ENCODE results near the gene SSTR3. TPM values are rescaled to one million over a fixed set of nuclear protein-coding genes. Genes with fewer than 3 reads are reported as not detected.

The SSTR3 gene
- total and polyA plus RNA-seq, 2 of the 4 experiments (the other 2 are of a cell fraction) = under 0.01 to 0.07 TPM

DNA sequence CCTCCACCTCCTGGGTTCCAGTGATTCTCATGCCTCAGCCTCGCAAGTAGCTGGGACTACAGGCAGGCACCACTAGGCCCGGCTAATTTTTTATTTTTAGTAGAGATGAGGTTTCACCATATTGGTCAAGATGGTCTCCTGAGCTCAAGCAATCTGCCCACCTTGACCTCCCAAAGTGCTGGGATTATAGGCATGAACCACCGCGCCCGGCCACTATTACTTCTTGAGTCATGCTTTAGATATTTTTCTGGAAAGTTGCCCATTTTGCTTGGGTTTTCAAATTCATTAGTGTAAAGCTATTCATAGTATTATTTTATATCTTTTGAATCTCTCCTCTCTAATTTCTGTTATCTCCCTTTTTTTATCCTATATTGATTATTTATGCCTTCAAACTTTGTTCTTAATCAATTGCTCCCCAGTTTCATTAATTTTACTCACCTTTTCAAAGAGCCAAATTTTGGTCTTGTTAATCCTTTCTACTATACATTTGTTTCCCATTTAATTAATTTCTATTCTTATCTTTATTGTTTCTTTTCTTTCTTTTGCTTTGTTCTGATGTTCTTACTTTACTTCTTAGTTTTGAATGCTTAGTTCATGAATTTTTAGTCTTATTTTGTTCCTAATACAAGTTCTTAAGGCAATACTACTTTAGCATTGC lies 42.1 kb upstream of the SSTR3 start:
- H3K79me1 ChIP-seq (ENCODE audit: low read depth in 1 of 2, low read length in 2 of 2) = no peaks in the 10 kb centered on the region
- H4K91ac ChIP-seq (ENCODE audit: insufficient read depth, low read depth, low read length) = no peak overlapping the region
- H2AFZ ChIP-seq (replicated peaks; ENCODE audit: low read length, poor library complexity) = no peak overlapping the region
- no peaks in the 10 kb centered on the region for H3K9me1 ChIP-seq (ENCODE audit: insufficient read depth, low read length)
- H4K20me1 ChIP-seq (ENCODE audit: insufficient read depth, low read length) = no peaks in the 10 kb centered on the region
- no peak overlapping the region for H3K18ac ChIP-seq (ENCODE audit: low read depth, low read length)
- peaks cover 7% of the 10 kb centered on the region; the same call in 1 of the 2 replicates for H3K4me1 ChIP-seq (ENCODE audit: control insufficient read depth, insufficient read depth, low read length)
- no peak overlapping the region for H2BK5ac ChIP-seq (ENCODE audit: low read depth, low read length, poor library complexity, severe bottlenecking)
- WGBS, 2 experiments (ENCODE audit: extremely low coverage in 2 of 2, insufficient read length in 1 of 2) = no CpG with 5 or more reads among the region's 5 CpGs
- H3K36me3 ChIP-seq (ENCODE audit: control insufficient read depth, insufficient read depth, low read length) = no peaks in the 10 kb centered on the region
- intact Hi-C loops (cut with micrococcal nuclease) (no loop called here), in situ Hi-C loops (cut with MboI; ENCODE audit: low sequenced_read_pairs) (no loop called here), dilution Hi-C loops (cut with HindIII; ENCODE audit: low sequenced_read_pairs, unreplicated experiment) (no loop called here)
- H3K4ac ChIP-seq (ENCODE audit: low read depth, low read length) = no peak overlapping the region
- no peak overlapping the region for H3K14ac ChIP-seq (replicated peaks; ENCODE audit: low read depth, low read length)
- H2AK5ac ChIP-seq (ENCODE audit: low read depth, low read length) = no peak overlapping the region
- no TSS peak for BruUV-seq (replicated peaks)
- H2BK15ac ChIP-seq (ENCODE audit: low read depth, low read length) = no peak overlapping the region
- peaks cover 6% of the 10 kb centered on the region; the same call in 1 of the 2 replicates for H3K27me3 ChIP-seq (ENCODE audit: control insufficient read depth, insufficient read depth, low read length)
- DNase-seq (peak; percentile 79), ATAC-seq (ENCODE audit: low read depth) (peak; percentile 61)
- no peak overlapping the region for H3K4me3 ChIP-seq (ENCODE audit: insufficient read depth, low read depth, low read length)
- H4K5ac ChIP-seq (ENCODE audit: low read depth, low read length) = no peak overlapping the region
- H2BK20ac ChIP-seq (ENCODE audit: low read depth, low read length) = no peak overlapping the region
- no peaks in the 10 kb centered on the region for H3K9me3 ChIP-seq (ENCODE audit: control insufficient read depth, insufficient read depth, low read length)
- H3K27ac ChIP-seq (ENCODE audit: insufficient read depth, low read length) = no peak overlapping the region
- no peak overlapping the region for H3K56ac ChIP-seq (ENCODE audit: extremely low read depth, insufficient read depth, low read length)
- ChIA-PET POLR2A (ENCODE audit: unreplicated experiment) (no interaction called here), CTCF (no interaction called here)
- no peak overlapping the region for H2BK120ac ChIP-seq (ENCODE audit: low read depth, low read length)
- H3K9ac ChIP-seq (ENCODE audit: low read depth, low read length) = no peak overlapping the region
- no peak for TF ChIP-seq FOS (IDR thresholded peaks at IDR 0.05; ENCODE audit: low read depth, low read length)
- TF ChIP-seq CEBPB (IDR thresholded peaks at IDR 0.05; ENCODE audit: low read depth, low read length) = no peak
- TF ChIP-seq CHD1 (IDR thresholded peaks at IDR 0.05; ENCODE audit: low read depth, low read length) = no peak
- TF ChIP-seq POLR2A (IDR thresholded peaks at IDR 0.05; ENCODE audit: low read depth, low read length) = no peak
- TF ChIP-seq, protein P1, sequence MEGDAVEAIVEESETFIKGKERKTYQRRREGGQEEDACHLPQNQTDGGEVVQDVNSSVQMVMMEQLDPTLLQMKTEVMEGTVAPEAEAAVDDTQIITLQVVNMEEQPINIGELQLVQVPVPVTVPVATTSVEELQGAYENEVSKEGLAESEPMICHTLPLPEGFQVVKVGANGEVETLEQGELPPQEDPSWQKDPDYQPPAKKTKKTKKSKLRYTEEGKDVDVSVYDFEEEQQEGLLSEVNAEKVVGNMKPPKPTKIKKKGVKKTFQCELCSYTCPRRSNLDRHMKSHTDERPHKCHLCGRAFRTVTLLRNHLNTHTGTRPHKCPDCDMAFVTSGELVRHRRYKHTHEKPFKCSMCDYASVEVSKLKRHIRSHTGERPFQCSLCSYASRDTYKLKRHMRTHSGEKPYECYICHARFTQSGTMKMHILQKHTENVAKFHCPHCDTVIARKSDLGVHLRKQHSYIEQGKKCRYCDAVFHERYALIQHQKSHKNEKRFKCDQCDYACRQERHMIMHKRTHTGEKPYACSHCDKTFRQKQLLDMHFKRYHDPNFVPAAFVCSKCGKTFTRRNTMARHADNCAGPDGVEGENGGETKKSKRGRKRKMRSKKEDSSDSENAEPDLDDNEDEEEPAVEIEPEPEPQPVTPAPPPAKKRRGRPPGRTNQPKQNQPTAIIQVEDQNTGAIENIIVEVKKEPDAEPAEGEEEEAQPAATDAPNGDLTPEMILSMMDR (conservative IDR thresholded peaks at IDR 0.05; ENCODE audit: low read depth, low read length) = no peak
- TF ChIP-seq RCOR1 (IDR thresholded peaks at IDR 0.05; ENCODE audit: insufficient replicate concordance, low read length) = no peak
- TF ChIP-seq MAFK (IDR thresholded peaks at IDR 0.05; ENCODE audit: low read depth, low read length) = no peak
- no peak for TF ChIP-seq RAD21 (IDR thresholded peaks at IDR 0.05; ENCODE audit: low read length)
- TF ChIP-seq MXI1 (IDR thresholded peaks at IDR 0.05; ENCODE audit: borderline replicate concordance, low read depth, low read length) = no peak
- no peak for TF ChIP-seq USF2 (IDR thresholded peaks at IDR 0.05; ENCODE audit: low read depth, low read length)
- TF ChIP-seq, protein P2, sequence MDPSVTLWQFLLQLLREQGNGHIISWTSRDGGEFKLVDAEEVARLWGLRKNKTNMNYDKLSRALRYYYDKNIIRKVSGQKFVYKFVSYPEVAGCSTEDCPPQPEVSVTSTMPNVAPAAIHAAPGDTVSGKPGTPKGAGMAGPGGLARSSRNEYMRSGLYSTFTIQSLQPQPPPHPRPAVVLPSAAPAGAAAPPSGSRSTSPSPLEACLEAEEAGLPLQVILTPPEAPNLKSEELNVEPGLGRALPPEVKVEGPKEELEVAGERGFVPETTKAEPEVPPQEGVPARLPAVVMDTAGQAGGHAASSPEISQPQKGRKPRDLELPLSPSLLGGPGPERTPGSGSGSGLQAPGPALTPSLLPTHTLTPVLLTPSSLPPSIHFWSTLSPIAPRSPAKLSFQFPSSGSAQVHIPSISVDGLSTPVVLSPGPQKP (IDR thresholded peaks at IDR 0.05; ENCODE audit: borderline replicate concordance, low read depth, low read length) = no peak
- TF ChIP-seq MAZ (IDR thresholded peaks at IDR 0.05; ENCODE audit: borderline replicate concordance, low read depth, low read length) = no peak
- no peak for TF ChIP-seq NFE2L2 (IDR thresholded peaks at IDR 0.05; ENCODE audit: low read depth, low read length)
- H3K23ac ChIP-seq (ENCODE audit: low read depth, low read length) = no peak overlapping the region
- H4K8ac ChIP-seq (ENCODE audit: low read depth in 2 of 2, low read length in 2 of 2) = no peak overlapping the region
- no peak overlapping the region for H2AK9ac ChIP-seq (replicated peaks; ENCODE audit: low read depth, low read length, poor library complexity)
- no peak overlapping the region for H3K4me2 ChIP-seq (ENCODE audit: low read depth, low read length)
